HG03064 (cell line): ENCODE data around the gene AIF1L.

Experiments used
- ATAC-seq: cut with Tn5 transposase; IDR thresholded peaks from one replicate; pipeline ENCODE4 v1.9.1; 2021; ENCODE audit warnings: low read depth; ENCODE audit not compliant: unreplicated experiment

The AIF1L gene

GRCh38 chr9:131096269-131097125 lies at the start of gene AIF1L:
Gene AIF1L, plus strand, starts transcription at chr9:131096531. Its CDS starts 99 bp downstream, at chr9:131096630.
- no peak for ATAC-seq

DNA sequence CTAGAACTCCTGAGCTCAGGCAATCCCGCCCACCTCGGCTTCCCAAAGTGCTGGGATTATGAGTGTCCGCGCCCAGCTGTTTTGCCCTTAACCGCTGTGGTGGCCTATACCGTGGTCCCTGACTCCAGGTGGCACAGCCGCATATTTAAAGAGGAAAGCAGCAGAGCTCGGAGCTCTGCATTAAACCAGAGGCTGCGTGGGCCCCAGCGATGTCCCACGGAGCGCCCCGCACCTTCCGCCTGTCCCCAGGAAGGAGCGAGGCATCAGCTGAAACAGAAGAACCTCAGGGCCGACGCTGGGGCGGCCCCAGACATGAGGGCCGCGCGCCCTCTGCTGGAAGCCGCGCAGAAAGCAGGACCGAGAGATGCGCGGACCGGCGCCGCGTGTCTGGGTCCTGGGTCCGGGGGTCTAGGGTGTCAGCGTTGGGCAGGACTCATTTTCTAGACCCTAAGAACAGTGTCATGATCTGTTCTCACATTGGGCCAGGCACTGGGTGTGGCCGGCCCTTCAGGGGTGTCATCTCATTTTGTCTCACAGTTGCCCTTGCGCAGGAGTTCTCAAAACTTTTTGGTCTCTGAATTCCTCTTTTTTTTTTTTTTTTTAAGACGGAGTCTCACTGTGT lies 49.6 kb upstream of the AIF1L start:
- ATAC-seq: no peak

DNA sequence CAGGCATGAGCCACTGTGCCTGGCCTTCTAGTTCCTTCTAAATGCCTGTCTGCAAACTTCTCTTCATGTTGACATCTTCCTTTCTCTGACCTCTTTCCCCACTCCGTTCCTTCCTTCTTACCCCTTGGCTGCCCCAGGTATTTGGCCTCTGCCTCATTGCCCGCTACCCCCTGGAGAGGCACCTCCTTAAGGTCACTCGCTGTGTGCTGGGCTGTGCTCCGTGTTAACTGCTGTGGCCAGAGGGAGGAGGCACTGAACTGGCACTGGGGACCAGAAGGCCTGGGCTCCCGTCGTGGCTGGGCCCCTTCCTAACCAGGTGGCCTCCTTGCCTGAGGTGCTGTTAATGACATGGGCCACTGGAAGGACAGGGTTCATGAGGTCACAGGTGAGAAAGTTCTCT lies 48.0 kb upstream of the AIF1L start:
- no peak for ATAC-seq

DNA sequence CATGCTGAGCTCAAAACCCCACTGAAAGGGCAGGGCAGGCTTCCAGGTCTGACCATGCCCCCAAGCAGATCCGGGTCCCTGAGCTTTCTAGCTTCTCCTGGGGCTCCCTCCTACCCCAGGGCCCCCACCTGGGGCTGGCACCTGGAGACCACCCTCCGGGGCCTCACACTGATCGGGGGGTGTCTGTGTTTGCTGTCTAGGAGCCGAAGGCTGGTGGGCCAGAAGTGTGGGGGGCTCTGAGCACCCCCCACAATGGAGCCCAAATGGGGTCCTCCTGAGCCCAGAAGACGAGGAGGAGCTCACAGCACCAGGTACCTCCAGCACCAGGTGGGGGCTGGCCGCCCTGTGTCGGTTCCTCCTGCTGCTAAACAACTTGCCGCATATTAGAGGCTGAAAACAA lies 47.5 kb upstream of the AIF1L start:
- ATAC-seq: no peak

- ATAC-seq: no peak
These were observed 46.3 kb upstream of the AIF1L start for GRCh38 chr9:131049829-131050715.

GRCh38 chr9:131050831-131051230 lies 45.5 kb upstream of the AIF1L start:
- no peak for ATAC-seq

GRCh38 chr9:131051592-131052517 lies 44.5 kb upstream of the AIF1L start:
- ATAC-seq: no peak

DNA sequence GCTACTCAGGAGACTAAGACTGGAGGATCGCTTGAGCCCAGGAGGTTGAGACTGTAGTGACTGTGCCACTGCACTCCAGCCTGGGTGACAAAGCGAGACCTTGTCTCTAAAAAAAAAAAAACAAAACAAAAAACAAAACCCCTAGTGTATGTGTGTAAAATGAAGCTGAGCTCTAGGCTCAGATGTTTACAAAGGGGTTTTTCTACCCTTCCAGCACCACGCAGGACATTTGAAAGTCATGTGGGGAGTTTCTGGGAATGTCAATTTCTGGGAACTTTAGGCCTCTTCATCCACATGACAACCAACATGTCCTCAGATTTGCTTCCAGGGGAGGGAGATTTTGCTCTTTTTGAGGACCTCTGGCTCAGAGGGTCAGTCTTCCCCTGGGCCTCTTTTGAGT lies 42.4 kb upstream of the AIF1L start:
- no peak for ATAC-seq

- no peak for ATAC-seq
These were observed 39.4 kb upstream of the AIF1L start for GRCh38 chr9:131056781-131057506.

DNA sequence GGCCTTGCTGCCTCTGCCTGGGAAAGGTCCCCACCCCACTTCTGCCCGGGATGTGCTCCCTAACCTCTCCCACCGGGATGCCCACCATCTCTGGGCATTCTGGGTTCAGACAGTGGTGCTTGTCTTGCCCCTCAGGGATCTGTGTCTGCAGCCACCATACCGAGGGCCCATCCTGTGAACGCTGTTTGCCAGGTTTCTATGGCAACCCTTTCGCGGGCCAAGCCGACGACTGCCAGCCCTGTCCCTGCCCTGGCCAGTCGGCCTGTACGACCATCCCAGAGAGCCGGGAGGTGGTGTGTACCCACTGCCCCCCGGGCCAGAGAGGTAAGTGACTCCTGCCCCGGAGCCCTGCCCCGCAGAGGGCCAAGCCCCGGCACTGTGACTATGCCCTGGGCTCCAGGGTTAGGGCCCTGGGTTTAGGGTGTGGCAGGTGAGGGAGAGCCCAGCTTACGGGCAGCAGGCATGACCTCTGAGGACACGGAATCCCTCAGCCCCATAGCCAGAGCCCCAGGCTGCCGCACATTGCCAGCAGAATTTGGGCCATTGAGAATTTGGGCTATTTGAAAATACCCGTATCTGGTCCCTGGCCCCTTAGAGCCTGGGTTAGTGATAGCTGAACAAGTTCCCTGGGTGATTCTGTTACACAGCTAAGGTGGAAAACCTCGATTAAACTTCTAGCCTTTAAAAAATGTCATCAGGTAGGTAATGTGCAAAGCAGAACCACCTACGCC lies 35.3 kb upstream of the AIF1L start:
- ATAC-seq: no peak

GRCh38 chr9:131062969-131063368 lies 33.4 kb upstream of the AIF1L start:
- no peak for ATAC-seq

GRCh38 chr9:131065599-131065998 lies 30.7 kb upstream of the AIF1L start:
- ATAC-seq: no peak

DNA sequence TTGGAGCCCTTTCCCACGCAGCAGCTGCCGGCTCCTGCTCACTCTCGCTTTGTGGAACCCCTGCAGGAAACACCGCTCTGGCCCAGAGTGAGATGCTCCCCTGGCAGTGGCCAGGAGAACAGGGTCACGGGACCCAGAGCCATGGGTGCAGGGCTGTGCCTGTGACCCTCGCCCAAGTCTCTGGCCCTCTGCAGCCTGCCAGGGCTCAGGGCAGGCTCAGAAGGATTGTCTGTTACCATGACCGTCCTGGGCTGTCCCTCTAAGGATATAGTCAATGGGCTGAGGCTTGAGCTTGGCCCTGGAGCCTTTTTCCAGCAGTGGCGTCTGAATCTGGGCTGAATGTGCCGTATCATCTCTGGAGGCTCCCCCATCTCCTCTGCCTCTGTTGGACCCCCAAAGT lies 28.7 kb upstream of the AIF1L start:
- no peak for ATAC-seq

DNA sequence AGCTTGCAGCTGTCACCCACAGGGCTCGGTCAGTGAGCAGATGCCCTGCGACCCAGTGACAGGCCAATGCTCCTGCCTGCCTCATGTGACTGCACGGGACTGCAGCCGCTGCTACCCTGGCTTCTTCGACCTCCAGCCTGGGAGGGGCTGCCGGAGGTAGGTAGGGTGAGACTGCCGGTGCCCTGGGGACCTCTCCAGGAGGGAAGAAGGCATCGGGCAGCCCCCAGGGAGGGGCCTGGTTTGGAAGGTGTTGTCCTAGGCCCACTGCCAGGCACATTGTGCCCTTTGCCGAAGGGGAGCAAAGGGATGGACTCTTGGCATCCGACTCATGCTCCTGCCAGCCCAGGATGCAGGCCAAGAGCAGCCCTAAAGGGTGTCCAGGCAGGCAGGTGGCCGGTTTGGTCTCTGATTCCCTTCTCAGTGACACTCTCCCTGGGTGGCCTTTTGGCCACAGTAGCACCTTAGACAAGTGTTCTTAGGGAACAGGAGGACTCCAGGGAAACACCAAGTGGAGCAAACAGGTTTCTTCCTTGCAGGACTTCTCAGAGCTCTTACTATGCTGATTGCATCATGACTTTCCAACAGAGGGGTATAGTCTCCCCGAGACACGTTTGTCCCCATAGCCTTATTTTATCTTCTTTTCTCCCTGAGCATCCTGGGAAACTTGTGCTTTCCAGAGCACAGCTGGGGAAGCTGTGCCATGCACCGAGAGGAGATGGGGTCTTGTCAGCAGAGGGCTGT lies 28.1 kb upstream of the AIF1L start:
- ATAC-seq: no peak

GRCh38 chr9:131069699-131070098 lies 26.6 kb upstream of the AIF1L start:
- no peak for ATAC-seq

DNA sequence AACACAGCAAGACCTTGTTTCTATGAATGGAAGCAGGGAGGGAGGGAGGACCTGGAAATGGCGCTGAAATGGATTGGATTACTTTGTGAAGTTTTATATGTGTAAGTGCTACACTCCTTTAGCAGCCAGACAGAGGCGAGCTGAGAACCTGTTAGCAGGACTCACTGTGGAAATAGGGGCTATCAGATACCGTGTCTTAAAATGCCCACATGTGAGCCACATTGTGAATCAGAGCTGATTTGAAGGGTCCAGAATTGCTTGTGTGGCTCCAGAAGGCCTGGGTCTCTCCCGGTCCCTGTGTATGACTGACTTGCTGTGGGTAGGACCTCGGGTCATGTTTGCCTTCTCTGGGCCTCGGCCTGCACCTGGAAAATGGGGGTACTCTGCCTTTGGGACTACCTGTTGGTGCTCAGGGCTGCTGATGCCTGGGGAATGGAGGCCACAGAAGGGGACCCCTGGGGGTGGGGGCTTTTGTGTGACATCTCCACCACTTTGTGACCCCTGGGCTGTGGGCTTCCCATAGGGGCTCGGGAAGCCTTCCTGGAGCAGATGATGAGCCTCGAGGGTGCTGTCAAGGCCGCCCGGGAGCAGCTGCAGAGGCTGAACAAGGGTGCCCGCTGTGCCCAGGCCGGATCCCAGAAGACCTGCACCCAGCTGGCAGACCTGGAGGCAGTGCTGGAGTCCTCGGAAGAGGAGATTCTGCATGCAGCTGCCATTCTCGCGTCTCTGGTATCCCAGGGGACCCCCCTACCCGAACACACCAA lies 24.0 kb upstream of the AIF1L start:
- no peak for ATAC-seq

GRCh38 chr9:131072871-131073237 lies 23.5 kb upstream of the AIF1L start:
- ATAC-seq: no peak
